HG03108 (cell line): ENCODE results near the gene LOC128125822.
"Not testable (repeated sequence)": the region's sequence is repeated elsewhere in the genome, so short reads cannot be mapped to it uniquely, and the experiment has no call there.

Experiments
- ATAC-seq: cut with Tn5 transposase; IDR thresholded peaks from one replicate; pipeline ENCODE4 v1.9.1; 2021; ENCODE audit warnings: moderate library complexity; ENCODE audit not compliant: unreplicated experiment

LOC128125822 gene

GRCh38 chr6:63572044-63572746 is at the start of gene LOC128125822, which contains the start of gene PTP4A1:
LOC128125822 (plus strand) TSS chr6:63572480.
PTP4A1 (plus strand) TSS chr6:63572480; CDS start chr6:63576881, 4,401 bp downstream.
- peak; percentile 89 for ATAC-seq

GRCh38 chr6:63522911-63523287 is 49.4 kb upstream of the LOC128125822 start:
- not testable (repeated sequence) for ATAC-seq

- ATAC-seq, result no peak
Observed at GRCh38 chr6:63523630-63524029, 48.6 kb upstream of the LOC128125822 start.

GRCh38 chr6:63525186-63525878 is 46.9 kb upstream of the LOC128125822 start:
- no peak for ATAC-seq

- ATAC-seq, result no peak
Observed at GRCh38 chr6:63526931-63527330, 45.3 kb upstream of the LOC128125822 start.

GRCh38 chr6:63527658-63528514 is 44.4 kb upstream of the LOC128125822 start:
- no peak for ATAC-seq

GRCh38 chr6:63529498-63529897 is 42.8 kb upstream of the LOC128125822 start:
- ATAC-seq, result no peak

- no peak for ATAC-seq
Observed at GRCh38 chr6:63530182-63530581, 42.1 kb upstream of the LOC128125822 start.

- no peak for ATAC-seq
Observed at GRCh38 chr6:63530991-63531390, 41.3 kb upstream of the LOC128125822 start.

GRCh38 chr6:63533026-63533425 is 39.3 kb upstream of the LOC128125822 start:
- ATAC-seq, result no peak

- ATAC-seq, result no peak
Observed at GRCh38 chr6:63533952-63534351, 38.3 kb upstream of the LOC128125822 start.

GRCh38 chr6:63537201-63537958 is 34.9 kb upstream of the LOC128125822 start:
- peak; percentile 58 for ATAC-seq

- no peak for ATAC-seq
Observed at GRCh38 chr6:63537959-63538300, 34.4 kb upstream of the LOC128125822 start.

- no peak for ATAC-seq
Observed at GRCh38 chr6:63538550-63538949, 33.7 kb upstream of the LOC128125822 start.

- no peak for ATAC-seq
Observed at GRCh38 chr6:63543001-63543400, 29.3 kb upstream of the LOC128125822 start.

GRCh38 chr6:63543982-63544381 is 28.3 kb upstream of the LOC128125822 start:
- ATAC-seq, result no peak

GRCh38 chr6:63546236-63546635 is 26.0 kb upstream of the LOC128125822 start:
- no peak for ATAC-seq

GRCh38 chr6:63546697-63547096 is 25.6 kb upstream of the LOC128125822 start:
- ATAC-seq, result no peak

GRCh38 chr6:63549076-63549475 is 23.2 kb upstream of the LOC128125822 start:
- no peak for ATAC-seq

- ATAC-seq, result peak; percentile 100
Observed at GRCh38 chr6:63553208-63553607, 19.1 kb upstream of the LOC128125822 start.

- no peak for ATAC-seq
Observed at GRCh38 chr6:63553900-63554299, 18.4 kb upstream of the LOC128125822 start.
